Ureter (tissue), 1 donor: ENCODE data around the gene C1orf53. TPM values are rescaled to one million over a fixed set of nuclear protein-coding genes. Genes with fewer than 3 reads are reported as not detected.
"Not testable (repeated sequence)": the region's sequence is repeated elsewhere in the genome, so short reads cannot be mapped to it uniquely, and the experiment has no call there.

Source experiments
- DNase-seq: peaks from one replicate; pipeline ENCODE4 v3.0.0-alpha.2; 2020; ENCODE audit warnings: low spot score
- total RNA-seq: library from RNA; stranded (reverse); gene quantifications from one replicate; pipeline ENCODE4 v1.2.4, GENCODE V29; 2023
- donor health status: DM: yes; HTN: yes; CAD: no.

Gene C1orf53
- total RNA-seq, 1 donor from 2014 or later = 1.7 TPM

GRCh38 chr1:197920414-197921117, 18.1 kb downstream of the C1orf53 start:
- DNase-seq = no peak

DNA sequence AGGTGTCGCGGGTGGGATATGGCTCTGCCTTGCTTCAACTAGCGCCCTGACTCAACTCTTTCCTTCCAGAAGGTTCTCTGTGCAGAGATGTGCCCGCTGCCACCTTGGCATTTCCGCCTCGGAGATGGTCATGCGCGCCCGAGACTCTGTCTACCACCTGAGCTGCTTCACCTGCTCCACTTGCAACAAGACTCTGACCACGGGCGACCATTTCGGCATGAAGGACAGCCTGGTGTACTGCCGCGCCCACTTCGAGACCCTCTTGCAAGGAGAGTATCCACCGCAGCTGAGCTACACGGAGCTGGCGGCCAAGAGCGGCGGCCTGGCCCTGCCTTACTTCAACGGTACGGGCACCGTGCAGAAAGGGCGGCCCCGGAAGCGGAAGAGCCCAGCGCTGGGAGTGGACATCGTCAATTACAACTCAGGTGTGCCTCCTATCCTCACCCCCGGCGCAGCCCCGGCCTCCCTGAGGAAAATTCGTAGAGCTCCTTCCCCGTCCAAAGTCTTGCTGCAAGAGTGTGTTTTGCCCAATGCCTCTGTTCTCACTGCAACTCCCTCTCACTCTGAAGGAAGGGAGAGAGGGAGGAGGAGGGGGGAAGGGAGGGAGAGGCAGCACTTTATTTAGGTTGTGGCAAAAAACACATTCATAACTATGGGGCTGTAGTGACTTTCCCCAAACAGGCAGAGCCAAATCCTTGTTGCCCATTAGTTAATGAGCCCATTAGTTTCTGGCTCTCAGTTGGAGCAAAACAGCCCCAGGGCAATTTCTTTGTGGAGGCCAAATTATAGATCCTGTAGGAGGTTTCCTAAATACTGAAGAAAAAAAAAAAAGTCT, 19.0 kb downstream of the C1orf53 start:
- no peak for DNase-seq

- no peak for DNase-seq
These were observed 19.6 kb downstream of the C1orf53 start for GRCh38 chr1:197922070-197922390.

GRCh38 chr1:197923038-197923437, 20.6 kb downstream of the C1orf53 start:
- DNase-seq = no peak

GRCh38 chr1:197924516-197925123, 22.2 kb downstream of the C1orf53 start:
- DNase-seq = no peak

GRCh38 chr1:197927908-197928665, 25.7 kb downstream of the C1orf53 start:
- DNase-seq = no peak

- no peak for DNase-seq
These were observed 26.5 kb downstream of the C1orf53 start for GRCh38 chr1:197928849-197929336.

DNA sequence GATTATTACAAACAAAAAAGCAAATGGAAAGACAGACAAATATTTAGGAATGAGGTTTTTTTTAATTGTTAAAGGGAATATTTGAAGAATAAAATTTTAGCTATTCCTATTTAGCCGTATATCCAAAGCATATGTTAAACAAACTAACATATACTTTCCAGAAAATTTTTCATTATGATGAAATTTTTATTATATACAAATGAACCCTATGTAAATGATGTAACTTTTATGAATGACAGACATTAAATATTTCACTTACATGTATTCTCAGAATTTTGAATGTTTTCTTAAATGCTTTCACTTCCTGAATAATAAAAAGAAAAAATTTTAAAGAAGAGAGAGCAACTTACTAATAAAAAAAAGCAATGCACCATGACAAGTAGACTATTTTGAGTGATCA, 30.6 kb downstream of the C1orf53 start:
- DNase-seq = no peak

- no peak for DNase-seq
These were observed 31.2 kb downstream of the C1orf53 start for GRCh38 chr1:197933647-197934046.

GRCh38 chr1:197937381-197937780, 35.0 kb downstream of the C1orf53 start:
- no peak for DNase-seq

GRCh38 chr1:197937892-197938291, 35.5 kb downstream of the C1orf53 start:
- no peak for DNase-seq

DNA sequence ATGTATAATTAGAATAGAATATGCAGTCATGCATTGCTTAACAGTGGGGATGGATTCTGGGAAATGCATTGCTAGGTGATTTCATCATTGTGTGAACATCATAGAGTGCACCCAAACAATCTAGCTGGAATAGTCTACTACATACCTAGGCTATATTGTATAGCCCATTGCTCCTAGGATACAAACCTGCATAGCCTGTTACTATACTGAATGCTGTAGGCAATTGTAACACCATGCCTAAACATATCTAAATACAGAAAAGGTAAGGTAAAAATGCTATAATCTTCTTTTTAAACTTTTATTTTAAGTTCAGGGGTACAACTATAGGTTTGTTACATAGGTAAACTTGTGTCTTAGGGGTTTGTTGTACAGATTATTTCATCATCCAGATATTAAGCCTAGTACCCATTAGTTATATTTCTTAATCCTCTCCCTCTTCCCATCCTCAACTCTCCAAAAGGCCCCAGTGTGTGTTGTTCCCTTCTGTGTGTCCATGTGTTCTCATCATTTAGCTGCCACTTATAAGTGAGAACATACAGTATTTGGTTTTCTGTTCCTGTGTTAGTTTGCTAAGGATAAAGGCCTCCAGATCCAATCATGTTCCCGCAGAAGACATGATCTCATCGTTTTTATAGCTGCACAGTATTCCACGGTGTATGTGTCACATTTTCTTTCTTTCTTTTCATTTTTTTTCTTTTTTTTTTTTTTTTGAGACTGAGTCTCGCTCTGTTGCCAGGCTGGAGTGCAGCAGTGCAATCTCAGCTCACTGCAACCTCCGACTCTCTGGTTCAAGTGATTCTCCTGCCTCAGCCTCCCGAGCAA, 36.9 kb downstream of the C1orf53 start:
- not testable (repeated sequence) for DNase-seq

DNA sequence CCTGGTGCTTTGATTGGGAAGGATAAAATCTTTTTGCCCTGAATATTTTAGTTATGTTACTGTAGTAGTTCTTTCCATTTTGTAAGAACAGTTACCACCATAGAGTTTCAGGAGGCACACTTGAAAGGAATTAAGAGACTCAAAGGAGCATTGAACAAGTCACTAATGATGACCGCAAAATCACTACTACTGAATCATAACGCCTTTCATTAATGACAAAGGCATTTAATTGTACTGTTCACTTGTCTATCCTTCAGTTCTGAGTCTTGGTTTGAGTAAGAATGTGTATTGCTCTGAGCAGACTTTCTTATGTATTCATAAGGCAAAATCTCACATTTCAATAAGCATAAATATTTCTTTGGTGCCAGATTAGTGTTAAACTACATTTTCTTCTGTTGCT, 39.6 kb downstream of the C1orf53 start:
- DNase-seq = no peak

GRCh38 chr1:197944485-197944884, 42.1 kb downstream of the C1orf53 start:
- DNase-seq = no peak

DNA sequence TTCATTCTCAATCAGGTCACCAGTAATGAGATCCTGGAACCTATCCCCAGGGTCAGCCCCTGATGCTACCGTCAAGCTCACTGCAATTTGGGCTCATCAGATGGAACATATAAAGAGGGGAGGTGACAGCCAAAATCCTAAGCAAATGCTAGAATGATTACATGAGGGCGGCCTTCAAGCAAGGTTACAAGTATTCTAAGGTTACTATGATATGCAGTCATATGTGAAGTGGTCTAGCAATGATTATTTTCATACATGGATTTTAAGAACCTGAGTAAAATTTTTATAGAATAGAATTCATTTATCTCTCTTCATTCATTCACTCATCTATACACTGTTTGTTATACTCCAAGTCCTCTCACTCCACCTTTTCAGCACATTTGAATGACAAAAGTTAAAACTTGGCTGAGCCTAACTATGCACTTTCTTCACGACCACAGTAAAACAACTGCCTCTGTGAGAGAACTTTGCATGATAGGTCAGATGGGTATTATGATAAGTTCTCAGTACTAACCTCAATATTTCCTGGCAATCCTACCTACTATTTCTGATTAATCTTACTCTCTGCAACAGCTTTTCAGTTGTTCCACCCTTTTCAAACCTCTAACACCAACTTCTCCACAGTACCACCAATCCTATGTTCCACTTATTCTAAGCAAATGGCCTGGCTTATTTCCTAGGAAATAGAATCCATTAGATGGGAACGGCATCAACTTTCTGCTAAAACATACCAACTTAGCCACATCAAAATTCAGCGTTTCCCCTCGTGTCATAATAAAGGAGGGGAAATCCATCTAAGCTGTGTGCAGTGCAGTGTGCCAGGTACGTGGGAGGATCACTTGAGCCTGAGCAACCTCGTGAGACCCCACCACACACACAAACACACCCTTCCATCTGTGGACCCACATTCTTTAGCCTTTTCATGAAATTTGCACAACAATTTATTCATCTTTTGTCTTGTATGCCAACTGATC, 46.8 kb downstream of the C1orf53 start:
- DNase-seq = no peak

DNA sequence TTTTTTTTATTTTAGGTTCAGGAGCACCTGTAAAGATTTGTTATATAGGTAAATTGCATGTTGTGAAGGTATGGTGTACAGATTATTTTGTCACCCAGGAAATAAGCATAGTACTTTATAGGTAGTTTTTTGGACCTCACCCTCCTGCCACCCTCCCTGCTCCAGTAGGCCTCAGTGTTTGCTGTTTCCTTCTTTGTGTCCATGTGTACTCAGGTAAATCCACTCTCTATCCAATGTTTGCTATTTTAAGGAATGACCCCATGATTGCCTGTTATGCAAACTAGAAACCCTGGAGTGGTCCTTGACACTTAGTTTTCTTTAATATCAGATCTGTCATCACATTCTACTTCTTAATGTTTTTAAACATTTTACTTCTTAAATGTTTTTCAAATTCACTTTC, 48.7 kb downstream of the C1orf53 start:
- no peak for DNase-seq

GRCh38 chr1:197951617-197952175, 49.3 kb downstream of the C1orf53 start:
- DNase-seq = no peak

DNA sequence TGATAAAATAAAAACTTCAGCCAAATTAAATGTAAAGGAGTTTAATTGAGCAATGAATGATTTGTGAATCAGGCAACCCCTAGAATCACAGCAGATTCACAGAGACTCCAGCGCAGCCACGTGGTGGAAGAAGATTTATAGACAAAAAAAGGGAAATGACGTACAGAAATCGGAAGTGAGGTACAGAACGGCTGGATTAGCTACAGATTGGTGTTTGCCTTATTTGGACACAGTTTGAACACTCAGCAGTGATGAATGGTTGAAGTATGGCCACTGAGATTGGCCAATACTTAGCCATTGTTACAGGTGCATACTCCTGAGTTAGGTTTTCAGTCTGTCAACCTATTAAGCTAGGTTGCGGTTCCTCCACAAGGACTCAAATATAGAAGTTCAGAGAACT, 51.0 kb downstream of the C1orf53 start:
- DNase-seq = not testable (repeated sequence)

DNA sequence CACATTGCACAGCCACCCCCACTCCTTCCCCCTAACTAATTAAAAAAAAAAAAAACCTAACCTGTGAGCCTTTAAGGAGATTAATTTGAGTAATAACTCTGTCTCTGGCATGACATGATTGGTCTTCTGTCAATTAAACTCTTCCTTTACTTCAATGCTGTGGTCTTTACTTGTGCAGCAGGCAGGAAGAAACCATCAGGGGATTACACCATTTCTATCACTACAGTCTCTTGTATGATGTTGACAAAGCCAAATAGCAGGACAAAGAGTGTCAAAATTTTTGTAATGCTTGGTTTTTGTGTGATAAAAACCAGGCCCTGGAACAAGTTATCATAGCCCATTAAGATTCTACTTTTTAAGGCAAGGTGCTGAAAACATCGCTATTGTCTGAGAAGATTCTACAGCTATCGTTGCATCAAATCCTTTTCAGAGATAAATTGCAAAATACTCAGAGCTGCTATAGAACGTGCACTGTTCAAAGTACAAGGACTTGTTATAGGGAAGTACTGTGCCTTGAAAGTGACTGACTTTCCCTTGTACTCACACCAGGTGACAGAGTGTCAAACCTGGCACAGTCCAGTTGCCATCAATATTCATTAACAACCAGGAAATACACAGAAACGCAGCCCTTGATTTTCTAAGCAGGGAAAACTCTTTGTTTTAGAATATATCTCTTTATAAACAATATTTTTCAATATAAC, 52.4 kb downstream of the C1orf53 start:
- no peak for DNase-seq
